PFSK-1 (cell line): Measurements from ENCODE around the gene ZDHHC8.

Experiments used
- POLR2AphosphoS5 ChIP-seq: IDR thresholded peaks from 2 replicates; pipeline ENCODE4 v1.6.1; 2012; ENCODE audit warnings: low read depth, mild to moderate bottlenecking, control low read depth, low read length, moderate library complexity
- TAF1 ChIP-seq: IDR thresholded peaks from 2 replicates; pipeline ENCODE4 v1.6.1; 2012; ENCODE audit warnings: low read length, control low read depth, borderline replicate concordance; ENCODE audit not compliant: insufficient read depth

DNA sequence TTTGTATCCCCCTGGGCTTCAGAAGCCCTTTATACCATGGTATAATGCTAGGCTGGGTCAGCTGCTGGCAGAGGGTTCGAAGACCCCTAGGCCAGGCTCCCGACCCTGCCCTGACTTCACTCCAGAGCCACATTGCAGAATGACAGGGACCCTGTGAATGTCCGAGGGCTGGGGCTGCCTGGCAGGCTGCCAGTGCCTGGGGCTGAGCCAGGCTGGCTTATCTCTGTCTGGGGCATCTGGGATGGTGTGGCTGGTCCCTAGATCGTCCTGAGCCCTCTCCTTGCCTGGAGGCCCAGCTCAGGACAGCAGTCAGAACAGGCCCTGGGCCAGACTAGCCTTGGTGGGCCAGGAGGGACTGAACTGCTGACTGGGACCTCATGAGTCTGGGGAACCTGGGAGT is 3.7 kb downstream of the ZDHHC8 start:
- no peak for TF ChIP-seq POLR2AphosphoS5
- TF ChIP-seq TAF1 = no peak
